Midbrain (tissue), 1 donor: Measurements from ENCODE around the gene PANX2.

Experiments used
- DNase-seq: peaks from one replicate; lab custom pipeline; 2025; lab: John Stamatoyannopoulos, UW

Gene PANX2

GRCh38 chr22:50171319-50171964 is 911 bp downstream of the PANX2 start:
- no peak for DNase-seq

- DNase-seq = no peak
Observed at GRCh38 chr22:50171965-50172421, 1.5 kb downstream of the PANX2 start.

- no peak for DNase-seq
Observed at GRCh38 chr22:50173311-50173982, 2.9 kb downstream of the PANX2 start.

GRCh38 chr22:50173983-50174355 is 3.4 kb downstream of the PANX2 start:
- no peak for DNase-seq

- no peak for DNase-seq
Observed at GRCh38 chr22:50174382-50175190, 4.1 kb downstream of the PANX2 start.

GRCh38 chr22:50175191-50175461 is 4.6 kb downstream of the PANX2 start:
- DNase-seq = no peak

- no peak for DNase-seq
Observed at GRCh38 chr22:50175921-50176849, 5.7 kb downstream of the PANX2 start.

- no peak for DNase-seq
Observed at GRCh38 chr22:50176850-50177536, 6.5 kb downstream of the PANX2 start.

- DNase-seq = no peak
Observed at GRCh38 chr22:50177537-50178470, 7.3 kb downstream of the PANX2 start.

- DNase-seq = no peak
Observed at GRCh38 chr22:50178471-50178864, 7.9 kb downstream of the PANX2 start.

- DNase-seq = no peak
Observed at GRCh38 chr22:50178871-50179869, 8.6 kb downstream of the PANX2 start.

- DNase-seq = no peak
Observed at GRCh38 chr22:50179937-50180726, 9.6 kb downstream of the PANX2 start.

GRCh38 chr22:50180727-50181521 is 10.4 kb downstream of the PANX2 start:
- DNase-seq = no peak

- no peak for DNase-seq
Observed at GRCh38 chr22:50182176-50183081, 11.9 kb downstream of the PANX2 start.

- DNase-seq = no peak
Observed at GRCh38 chr22:50183141-50183971, 12.8 kb downstream of the PANX2 start.
